ENCODE results near the gene TMEM204. TPM values are rescaled to one million over a fixed set of nuclear protein-coding genes. Genes with fewer than 3 reads are reported as not detected.

The TMEM204 gene
- total RNA-seq, 6 donors from 2014 or later, result 31.4 to 112 (median 48.4) TPM

- ATAC-seq (ENCODE audit: low FRiP score in 2 of 2), result no peak
Observed at GRCh38 chr16:1575578-1575977, 42.1 kb downstream of the TMEM204 start.

DNA sequence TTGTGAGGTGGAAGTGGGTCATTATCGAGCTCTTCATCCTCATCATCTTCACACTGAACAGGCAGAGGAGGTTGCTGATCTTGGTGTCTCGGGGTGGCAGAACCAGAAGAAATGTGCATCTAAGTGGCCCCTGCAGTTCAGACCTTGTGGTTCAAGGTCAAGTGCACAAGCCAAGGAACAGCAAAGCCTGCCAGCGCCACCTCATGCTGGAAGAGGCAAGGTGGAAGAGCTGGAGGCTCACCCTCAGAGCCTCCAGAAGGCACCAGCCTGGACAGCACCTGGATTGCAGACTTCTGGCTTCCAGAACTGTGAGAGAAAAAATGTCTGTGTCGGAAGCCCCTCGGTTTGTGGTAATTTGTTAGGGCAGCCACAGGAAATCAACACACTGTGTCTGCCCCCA, 45.7 kb downstream of the TMEM204 start:
- 89 to 97% methylated on average over 3 to 5 of the region's 5 CpGs for WGBS, 2 donors
- TF ChIP-seq CTCF (IDR thresholded peaks at IDR 0.05), result no peak
- no peak for TF ChIP-seq POLR2A (IDR thresholded peaks at IDR 0.05)
- no peak for TF ChIP-seq EP300 (IDR thresholded peaks at IDR 0.05)
- TF ChIP-seq POLR2AphosphoS5 (IDR thresholded peaks at IDR 0.05), result no peak
- Histone ChIP-seq H3K9me3 (no peaks in the 10 kb centered on the region), H3K36me3 (peaks cover 0 to 47% (median 17%) of the 10 kb centered on the region in 4 donors), H3K27ac (no peak overlapping the region), H3K4me1 (no peaks in the 10 kb centered on the region), H3K27me3 (no peaks in the 10 kb centered on the region), H3K4me3 (no peak overlapping the region)
- ATAC-seq (ENCODE audit: low FRiP score in 2 of 2), result no peak
- no peak for DNase-seq

More at GRCh38 chr16:1575578-1575977, 42.1 kb downstream of the TMEM204 start:
- Histone ChIP-seq H3K9me3 (no peaks in the 10 kb centered on the region), H3K27ac (no peak overlapping the region), H3K36me3 (peaks cover 0 to 33% (median 14%) of the 10 kb centered on the region in 4 donors), H3K4me1 (no peaks in the 10 kb centered on the region), H3K27me3 (no peaks in the 10 kb centered on the region), H3K4me3 (no peak overlapping the region)
- TF ChIP-seq EP300 (IDR thresholded peaks at IDR 0.05) (no peak), POLR2A (IDR thresholded peaks at IDR 0.05) (no peak), POLR2AphosphoS5 (IDR thresholded peaks at IDR 0.05) (no peak)
- DNase-seq, result no peak

- Histone ChIP-seq H3K27me3 (no peaks in the 10 kb centered on the region), H3K36me3 (peaks cover 6 to 53% (median 22%) of the 10 kb centered on the region in 4 donors), H3K4me1 (no peaks in the 10 kb centered on the region), H3K27ac (no peak overlapping the region), H3K9me3 (no peaks in the 10 kb centered on the region), H3K4me3 (no peak overlapping the region)
- DNase-seq (no peak), ATAC-seq (ENCODE audit: low FRiP score in 2 of 2) (no peak)
- TF ChIP-seq CTCF (IDR thresholded peaks at IDR 0.05) (no peak), POLR2A (IDR thresholded peaks at IDR 0.05) (no peak), POLR2AphosphoS5 (IDR thresholded peaks at IDR 0.05) (no peak)
- WGBS, 2 donors, result 77 to 87% methylated on average over 12 of the region's 12 CpGs
Observed at GRCh38 chr16:1580256-1580655, 46.8 kb downstream of the TMEM204 start.

GRCh38 chr16:1580956-1581355, 47.5 kb downstream of the TMEM204 start:
- no peak for DNase-seq
- H3K4me3 ChIP-seq, result no peak overlapping the region
- 94 to 100% methylated on average over 6 of the region's 6 CpGs for WGBS, 2 donors
- no peak for ATAC-seq (ENCODE audit: low FRiP score in 2 of 2)
- no peaks in the 10 kb centered on the region for H3K9me3 ChIP-seq
- peaks cover 6 to 55% (median 23%) of the 10 kb centered on the region in 4 donors for H3K36me3 ChIP-seq
- no peaks in the 10 kb centered on the region for H3K27me3 ChIP-seq
- no peaks in the 10 kb centered on the region for H3K4me1 ChIP-seq
- no peak for TF ChIP-seq EP300 (IDR thresholded peaks at IDR 0.05)
- TF ChIP-seq POLR2AphosphoS5 (IDR thresholded peaks at IDR 0.05), result no peak
- TF ChIP-seq CTCF (IDR thresholded peaks at IDR 0.05), result no peak
- no peak overlapping the region for H3K27ac ChIP-seq

DNA sequence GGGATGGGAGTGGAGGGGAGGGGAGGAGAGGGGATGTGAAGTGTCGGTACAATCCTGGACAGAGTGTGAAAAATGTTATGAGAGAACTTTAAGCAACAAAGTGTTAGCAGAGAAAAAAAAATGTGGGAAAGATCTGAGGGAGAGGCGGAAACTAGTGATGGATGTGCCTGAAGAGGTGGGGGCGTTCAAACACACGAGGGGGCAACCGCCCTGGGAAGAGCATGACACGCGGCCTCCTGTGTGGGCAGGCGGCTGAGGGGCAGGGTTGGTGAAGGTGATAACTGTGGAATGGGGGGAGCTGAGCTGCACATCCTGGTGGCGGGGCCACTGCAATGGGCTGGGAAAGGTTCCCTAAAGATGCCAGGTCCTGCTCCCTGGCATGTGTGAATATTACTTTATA, 48.3 kb downstream of the TMEM204 start:
- H3K4me1 ChIP-seq, result no peaks in the 10 kb centered on the region
- DNase-seq, result no peak
- H3K4me3 ChIP-seq, result no peak overlapping the region
- ATAC-seq (ENCODE audit: low FRiP score in 2 of 2), result no peak
- TF ChIP-seq CTCF (IDR thresholded peaks at IDR 0.05) (no peak), EP300 (IDR thresholded peaks at IDR 0.05) (no peak), POLR2AphosphoS5 (IDR thresholded peaks at IDR 0.05) (no peak), POLR2A (IDR thresholded peaks at IDR 0.05) (no peak)
- H3K9me3 ChIP-seq, result no peaks in the 10 kb centered on the region
- no peak overlapping the region for H3K27ac ChIP-seq
- H3K27me3 ChIP-seq, result no peaks in the 10 kb centered on the region
- WGBS, 2 donors, result 84 to 92% methylated on average over 9 of the region's 9 CpGs
- H3K36me3 ChIP-seq, result peaks cover 6 to 63% (median 23%) of the 10 kb centered on the region in 4 donors
